Brain microvascular endothelial cell (primary cell): ENCODE results near the gene FOSB.
A peak's percentile ranks its signal among the peaks of the same experiment; 100 is the strongest.

Experiments used
- DNase-seq: peaks from one replicate; pipeline ENCODE4 v3.0.0-alpha.2; 2020
- H3K27ac ChIP-seq: fragments of 250-450 bp; sonication (Bioruptor Pico); 2 replicates; pipeline ENCODE4 v1.5.1; 2020; ENCODE audit warnings: mild to moderate bottlenecking, moderate library complexity
- H3K27me3 ChIP-seq: fragments of 250-450 bp; sonication (Bioruptor Pico); replicated peaks from 2 replicates; pipeline ENCODE4 v1.5.1; 2020; ENCODE audit warnings: mild to moderate bottlenecking
- H3K36me3 ChIP-seq: fragments of 250-450 bp; sonication (Bioruptor Pico); replicated peaks from 2 replicates; pipeline ENCODE4 v1.5.1; 2020; ENCODE audit warnings: mild to moderate bottlenecking
- H3K4me3 ChIP-seq: 2 replicates; pipeline ENCODE4 v1.5.1; 2011; ENCODE audit warnings: low read depth, mild to moderate bottlenecking, control low read depth, low read length, moderate library complexity
- CTCF ChIP-seq: IDR thresholded peaks from 2 replicates; pipeline ENCODE4 v1.5.1; 2011; ENCODE audit warnings: low read depth, mild to moderate bottlenecking, moderate library complexity, low read length, control low read depth, inconsistent platforms; ENCODE audit errors: missing control alignments
- in situ Hi-C: cut with HindIII; loops from 2 replicates; pipeline ENCODE4 v1.10.0; 2017; ENCODE audit warnings: low sequenced_read_pairs, low pct_ligation_motif_present

The FOSB gene

DNA sequence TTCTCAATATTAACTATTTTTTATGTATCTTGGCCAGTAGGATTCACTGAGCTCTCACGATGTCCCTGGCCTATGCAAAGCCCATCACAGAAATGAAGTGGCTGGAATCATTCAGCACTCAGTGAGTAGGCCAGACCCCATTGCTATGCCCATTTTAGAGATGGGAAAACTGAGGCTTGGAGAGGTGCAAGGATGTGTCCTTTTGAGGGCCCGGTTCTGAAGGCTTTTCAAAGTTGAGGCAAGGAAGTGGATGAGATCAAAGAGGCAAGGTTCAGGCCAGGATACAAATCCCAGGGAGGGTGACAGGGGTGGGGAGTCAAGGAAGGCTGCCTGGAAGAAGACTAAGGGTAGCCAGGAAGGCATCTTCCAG, 25.4 kb upstream of the FOSB start:
- Histone ChIP-seq H3K4me3 (no peak overlapping the region), H3K27ac (peak overlapping the region; percentile 98), H3K36me3 (no peaks in the 10 kb centered on the region), H3K27me3 (no peaks in the 10 kb centered on the region)
- no peak for DNase-seq
- no peak for TF ChIP-seq CTCF
- in situ Hi-C loops: no loop called here

DNA sequence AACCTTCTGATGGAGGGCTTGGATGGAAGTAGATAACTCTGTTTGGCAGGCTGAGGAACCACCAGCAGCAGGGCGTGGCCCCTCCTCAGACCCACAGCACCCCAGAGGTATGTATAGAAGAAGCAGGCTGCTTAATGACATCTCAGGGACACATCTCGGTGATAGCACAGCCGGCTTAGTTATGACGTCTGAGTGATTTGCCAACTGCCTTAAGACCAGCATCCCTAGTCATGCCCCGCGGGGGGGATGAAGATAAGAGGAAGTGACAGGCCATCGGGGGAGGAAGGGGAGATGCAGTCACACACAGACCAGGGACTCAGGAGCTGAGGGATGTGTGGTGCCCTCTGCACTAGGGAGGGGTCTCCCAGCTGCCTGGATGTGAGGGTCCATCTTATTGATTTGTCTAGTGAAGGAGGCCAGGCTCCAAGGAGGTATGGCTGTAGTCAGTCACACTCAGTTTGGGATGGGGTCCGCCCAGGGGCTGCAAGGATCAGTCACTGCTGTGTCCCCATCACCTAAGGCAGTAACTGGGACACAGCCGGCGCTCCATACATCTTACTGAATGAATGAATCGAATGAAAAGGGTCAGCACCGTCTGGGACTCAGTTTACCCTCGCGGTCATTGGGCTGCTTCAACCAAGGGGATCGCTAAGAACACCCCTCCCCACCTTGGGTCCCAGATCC, 24.9 kb upstream of the FOSB start:
- in situ Hi-C loops: no loop called here
- H3K4me3 ChIP-seq: peak overlapping the region; percentile 55
- H3K36me3 ChIP-seq: no peaks in the 10 kb centered on the region
- peak; percentile 83 for DNase-seq
- H3K27ac ChIP-seq: peak overlapping the region; percentile 98
- no peak for TF ChIP-seq CTCF
- H3K27me3 ChIP-seq: no peaks in the 10 kb centered on the region

- Histone ChIP-seq H3K4me3 (peak overlapping the region; percentile 55), H3K27me3 (no peaks in the 10 kb centered on the region), H3K27ac (peak overlapping the region; percentile 98), H3K36me3 (no peaks in the 10 kb centered on the region)
- no peak for TF ChIP-seq CTCF
- in situ Hi-C loops: no loop called here
- peak; percentile 91 for DNase-seq
Measured at GRCh38 chr19:45443462-45444317, 24.1 kb upstream of the FOSB start.

DNA sequence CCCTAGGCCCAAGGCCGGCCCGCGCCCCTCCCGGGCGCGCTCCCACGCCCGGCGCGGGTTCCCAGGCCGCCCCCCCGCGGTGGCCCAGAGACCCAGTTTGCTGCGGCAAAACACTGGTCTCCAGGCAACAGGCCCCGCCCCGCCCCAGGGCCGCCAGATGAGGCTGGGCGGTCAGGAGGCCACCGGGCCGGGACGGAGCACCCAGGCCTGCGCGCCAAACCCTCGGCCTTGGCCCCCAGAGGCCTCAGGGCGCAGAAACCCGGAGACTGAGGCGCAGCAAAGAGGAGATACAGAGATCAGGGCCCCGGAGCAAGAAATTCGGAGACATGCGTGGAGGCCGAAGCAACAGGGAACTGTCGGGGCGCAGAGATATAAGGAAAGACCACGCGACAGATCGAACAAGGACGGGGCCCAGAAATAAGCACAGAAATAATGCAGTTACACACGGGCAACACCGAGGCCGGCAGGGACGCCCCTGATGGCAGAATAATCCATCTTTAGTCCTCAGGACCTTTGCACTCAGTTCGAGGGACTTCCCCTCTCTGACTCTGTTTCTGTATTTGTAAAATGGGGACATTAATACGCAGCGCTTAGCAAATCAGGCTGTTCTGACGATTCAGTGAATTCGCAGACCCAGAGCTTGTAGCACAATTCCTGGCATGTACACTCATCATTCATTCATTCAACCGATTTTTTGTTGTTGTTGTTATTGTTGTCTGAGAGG, 23.3 kb upstream of the FOSB start:
- in situ Hi-C loops: no loop called here
- peak overlapping the region; percentile 98 for H3K27ac ChIP-seq
- DNase-seq: peak; percentile 88
- H3K4me3 ChIP-seq: peak overlapping the region; percentile 42
- no peak for TF ChIP-seq CTCF
- no peaks in the 10 kb centered on the region for H3K36me3 ChIP-seq
- no peaks in the 10 kb centered on the region for H3K27me3 ChIP-seq

DNA sequence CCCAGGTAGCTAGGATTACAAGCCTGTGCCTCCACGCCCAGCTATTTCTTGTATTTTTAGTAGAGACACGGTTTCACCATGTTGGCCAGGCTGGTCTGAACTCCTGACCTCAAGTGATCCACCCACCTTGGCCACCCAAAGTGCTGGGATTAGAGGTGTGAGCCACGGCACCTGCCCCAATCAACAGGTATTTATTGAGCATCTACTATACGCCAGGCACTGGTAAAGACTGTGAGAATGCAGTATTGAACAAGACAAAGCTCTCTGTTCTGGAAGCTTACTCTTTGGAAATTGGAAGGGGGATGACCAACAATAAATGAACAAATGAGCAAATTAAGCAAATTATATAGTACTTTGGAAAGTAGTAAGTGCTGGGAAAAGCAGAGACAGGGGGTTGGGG, 22.7 kb upstream of the FOSB start:
- in situ Hi-C loops: no loop called here
- TF ChIP-seq CTCF: no peak
- Histone ChIP-seq H3K36me3 (no peaks in the 10 kb centered on the region), H3K4me3 (no peak overlapping the region), H3K27ac (peak overlapping the region; percentile 98), H3K27me3 (no peaks in the 10 kb centered on the region)
- DNase-seq: no peak
